Measurements from ENCODE around the gene NAV2.
"Not testable (repeated sequence)": the region's sequence is repeated elsewhere in the genome, so short reads cannot be mapped to it uniquely, and the experiment has no call there.

The NAV2 gene

DNA sequence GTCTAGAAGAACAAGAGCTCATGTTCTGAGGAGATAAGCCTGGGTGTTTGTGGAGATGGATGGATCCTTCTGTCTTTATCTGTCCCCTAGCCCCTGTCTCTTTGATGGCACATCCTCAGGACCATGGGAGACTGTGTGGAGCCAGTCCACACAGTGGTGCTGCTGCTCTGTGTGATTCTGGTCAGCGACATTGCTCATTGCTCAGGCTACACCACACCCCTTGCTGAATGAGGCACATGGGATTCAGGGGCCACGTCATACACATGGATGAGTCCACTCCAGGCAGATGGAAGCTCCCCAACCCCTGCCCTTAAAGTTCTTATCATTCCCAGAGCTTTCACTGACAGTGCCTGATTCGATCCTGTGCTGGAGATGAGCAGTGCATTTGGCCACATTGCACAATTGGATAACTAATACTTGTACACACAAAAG, 222.2 kb downstream of the NAV2 start:
- no peak for DNase-seq

DNA sequence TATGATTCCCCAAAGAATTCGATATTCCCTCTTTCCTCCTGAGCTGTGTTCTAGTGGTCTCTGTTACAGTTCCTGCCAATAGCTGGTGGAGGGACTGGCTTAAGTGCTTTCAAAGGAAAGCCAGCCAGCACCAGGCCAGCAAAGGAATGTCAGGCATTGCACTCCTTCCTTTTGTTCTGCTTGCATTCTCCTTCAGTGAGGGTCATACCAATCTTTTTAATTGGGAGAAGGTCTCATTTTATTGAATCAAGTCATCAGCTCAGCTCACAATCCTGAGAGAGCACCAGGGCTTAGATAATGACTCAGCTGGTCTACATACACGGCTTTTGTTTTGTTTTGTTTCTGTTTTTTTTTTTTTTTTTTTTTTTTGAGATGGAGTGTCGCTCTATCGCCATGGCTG, 222.9 kb downstream of the NAV2 start:
- DNase-seq: no peak

DNA sequence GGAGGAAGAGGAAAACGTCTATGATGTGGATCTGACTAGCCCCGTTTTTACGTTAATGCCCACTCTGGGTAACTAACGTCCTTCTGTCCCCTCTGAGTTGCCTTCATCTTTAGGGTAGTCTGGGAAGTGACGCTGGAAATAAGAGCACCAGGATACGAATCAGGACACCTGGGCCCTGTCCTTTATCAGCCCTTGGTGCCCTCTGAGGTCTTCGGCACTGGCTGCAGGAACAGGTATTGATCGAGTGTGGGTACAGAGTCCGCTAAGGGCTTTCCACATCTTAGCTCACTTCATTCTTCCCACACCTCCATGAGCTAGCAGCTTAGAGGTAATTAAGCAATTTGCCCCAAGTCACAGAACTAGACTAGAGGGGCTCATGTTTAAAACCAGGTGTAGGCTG, 223.8 kb downstream of the NAV2 start:
- DNase-seq: no peak

DNA sequence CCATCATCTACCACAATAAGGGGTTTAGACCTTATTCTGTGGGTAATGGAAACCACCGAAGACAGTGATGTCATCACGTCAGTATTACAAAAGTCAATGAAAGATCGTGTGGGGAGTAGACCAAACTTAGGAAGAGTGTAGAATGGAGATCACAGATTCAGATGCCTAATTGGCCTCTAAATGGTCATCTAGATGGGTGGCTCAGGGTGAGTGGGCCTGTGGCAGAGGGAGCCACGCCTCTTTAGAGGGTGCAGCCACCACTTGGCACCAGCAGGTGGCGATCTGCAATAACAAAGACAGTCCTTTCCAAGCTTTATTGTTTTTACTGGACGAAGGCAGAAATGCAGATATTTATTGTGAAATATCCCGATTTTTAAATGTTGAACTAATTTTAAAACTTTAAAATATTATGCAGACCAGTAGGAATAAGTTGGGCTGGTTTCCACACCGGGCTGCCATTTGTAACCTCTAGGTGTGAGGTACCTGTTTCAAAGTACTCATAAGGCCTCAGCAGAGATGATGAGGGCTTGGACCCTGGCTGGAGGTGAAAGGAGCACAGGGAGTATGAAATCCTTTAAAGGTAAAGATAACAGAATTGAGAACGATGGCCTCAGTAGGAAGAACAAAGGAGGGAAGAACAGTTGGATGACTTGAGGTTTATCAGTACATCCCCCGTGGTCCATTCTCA, 225.7 kb downstream of the NAV2 start:
- peak; percentile 10 for DNase-seq

DNA sequence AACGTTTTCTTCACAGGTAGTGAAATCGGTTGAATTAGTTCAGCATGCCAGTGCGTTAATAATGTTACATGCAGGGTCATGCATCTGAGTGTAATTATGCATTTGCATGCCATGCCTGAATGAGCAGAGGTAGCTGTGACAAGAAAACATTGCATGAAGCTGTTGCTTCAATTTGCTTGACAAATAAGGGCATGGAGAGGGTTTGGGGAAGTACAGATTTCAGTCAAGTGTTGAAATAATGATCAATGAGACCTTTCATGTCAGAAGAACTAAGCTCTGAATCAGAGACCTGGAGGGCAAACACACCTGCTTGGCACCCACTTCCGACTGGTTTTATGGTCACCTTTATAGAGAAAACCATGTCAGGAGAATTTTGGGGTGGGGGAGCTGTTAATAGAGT, 226.2 kb downstream of the NAV2 start:
- DNase-seq: no peak

DNA sequence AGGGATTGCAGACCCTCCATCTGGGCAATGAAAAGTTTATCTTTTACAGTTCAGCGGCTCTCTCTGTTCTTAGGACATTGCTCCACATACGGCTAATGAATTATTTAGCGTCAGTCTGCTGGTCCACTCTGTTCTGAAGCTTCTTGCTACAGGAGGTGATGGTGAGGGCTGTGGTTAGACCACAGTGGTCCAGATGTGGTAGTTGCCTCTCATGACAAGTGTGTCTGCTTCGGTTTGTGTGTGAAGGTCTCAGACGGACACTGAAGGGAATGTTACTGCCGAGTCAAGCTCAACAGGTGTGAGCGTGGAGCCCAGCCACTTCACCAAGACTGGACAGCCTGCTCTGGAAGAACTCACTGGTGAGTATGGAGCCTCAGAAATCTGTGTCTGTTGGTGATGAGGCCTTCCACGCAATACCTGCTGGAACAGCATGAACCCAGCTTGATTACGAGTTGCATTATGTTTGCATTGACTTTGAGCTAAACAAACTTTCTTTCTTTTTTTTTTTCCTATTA, 226.8 kb downstream of the NAV2 start:
- no peak for DNase-seq

DNA sequence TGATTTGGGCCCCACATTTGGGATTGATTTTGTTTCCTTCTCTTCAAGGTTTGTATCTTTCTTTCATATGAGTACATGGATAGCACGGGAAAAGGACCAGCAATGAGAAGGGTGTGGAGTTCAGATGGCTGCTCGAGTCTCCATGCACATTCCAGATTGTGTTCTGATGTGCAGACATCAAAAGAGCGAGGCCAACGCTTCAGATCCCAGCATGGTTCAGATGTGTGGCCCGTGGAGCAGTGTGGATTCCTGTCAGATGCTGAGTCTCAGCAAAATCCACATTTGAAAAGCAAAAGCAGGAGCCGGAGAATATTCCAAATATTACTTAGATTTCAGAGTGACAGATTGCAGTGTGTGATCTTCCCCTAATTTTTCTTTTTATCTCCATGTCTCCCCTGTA, 228.2 kb downstream of the NAV2 start:
- DNase-seq: no peak

DNA sequence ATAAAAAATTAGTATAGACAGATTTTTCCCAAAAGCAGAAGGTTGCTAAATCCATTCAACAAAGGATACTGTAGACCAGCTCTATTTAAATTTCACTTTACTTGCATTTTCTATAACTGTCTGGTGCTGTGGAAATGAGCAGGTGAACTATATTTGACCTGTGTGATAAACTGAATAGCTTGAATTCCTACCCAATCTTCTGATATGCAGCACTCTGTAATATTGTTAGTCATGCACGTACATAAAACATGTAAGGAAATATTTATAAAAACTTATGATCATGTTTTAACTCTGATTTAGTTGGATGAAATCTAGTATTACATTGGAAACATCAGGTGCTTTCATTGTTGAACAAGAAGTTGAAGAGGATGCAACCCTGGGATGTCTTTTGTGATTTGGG, 234.0 kb downstream of the NAV2 start:
- DNase-seq: no peak

DNA sequence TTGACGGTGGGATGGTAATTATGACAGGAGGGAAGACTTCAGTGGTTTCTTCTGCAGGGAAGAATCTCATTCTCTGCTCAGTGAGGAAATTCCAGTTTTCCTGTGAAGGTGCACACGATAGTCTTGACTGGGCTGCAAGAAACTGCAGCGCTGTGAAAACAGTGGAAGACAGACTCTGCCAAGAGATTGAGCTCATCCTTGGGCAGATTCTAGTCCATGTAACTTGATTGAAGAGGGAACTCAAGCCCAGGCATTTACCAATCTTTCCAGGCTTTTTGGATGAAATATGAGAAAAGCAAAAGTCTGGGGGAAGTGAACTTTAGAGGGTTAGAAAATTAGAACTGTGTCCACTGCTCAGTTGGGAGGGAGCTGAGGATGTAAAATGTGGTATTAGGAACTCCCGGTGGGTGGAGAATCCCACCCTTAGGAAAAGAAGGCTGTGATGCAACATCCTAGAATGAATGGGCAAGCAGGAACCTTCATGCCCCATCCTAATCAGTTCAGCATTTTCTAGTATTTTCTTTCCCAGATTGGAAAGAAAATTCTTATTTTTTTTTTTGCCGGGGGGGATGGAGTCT, 235.0 kb downstream of the NAV2 start:
- DNase-seq: no peak

DNA sequence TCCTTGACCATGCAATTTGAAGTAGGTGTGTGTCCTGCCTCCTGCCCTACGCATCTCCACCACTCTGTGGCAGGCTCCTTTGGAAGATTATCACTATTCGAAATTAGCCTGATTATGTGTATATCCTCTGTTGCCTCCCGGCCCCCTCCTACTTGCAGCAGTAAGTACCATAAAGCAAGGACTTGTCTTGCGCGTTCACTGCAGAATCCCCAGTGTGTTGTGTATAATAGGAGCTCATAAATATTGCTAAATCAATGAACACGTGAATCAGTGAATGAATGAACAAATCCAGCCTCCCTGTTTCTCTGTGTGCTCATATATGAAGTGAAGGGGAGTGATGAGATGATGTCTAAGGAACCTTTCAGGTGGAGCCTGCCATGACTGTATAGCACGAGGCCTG, 237.0 kb downstream of the NAV2 start:
- no peak for DNase-seq

DNA sequence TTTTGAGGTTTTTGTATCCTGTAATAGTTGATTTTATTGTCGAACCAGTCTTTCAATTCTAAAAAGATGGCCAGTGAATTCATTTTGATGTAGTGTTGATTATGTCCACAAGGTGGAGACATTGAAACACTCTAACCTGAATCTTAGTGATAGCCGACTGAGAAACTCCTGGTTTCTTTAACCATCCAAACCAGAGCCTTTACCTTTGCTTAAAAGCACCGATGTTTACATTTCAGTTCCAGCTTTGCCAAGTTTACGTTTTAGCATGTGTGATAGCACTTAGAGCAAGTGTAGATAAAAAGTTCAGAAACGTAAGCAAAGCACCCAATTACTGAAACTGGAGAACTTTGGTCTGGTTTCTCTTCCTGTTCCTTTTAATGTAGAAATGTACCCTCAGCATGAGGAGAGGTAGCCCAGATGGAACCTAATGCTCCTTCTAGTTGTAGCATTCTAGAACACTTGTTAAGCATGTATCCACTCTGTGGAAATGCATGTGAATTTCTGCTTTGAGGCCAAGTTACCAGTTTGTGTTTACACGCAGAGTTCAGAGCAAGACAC, 239.0 kb downstream of the NAV2 start:
- peak; percentile 49 for DNase-seq

DNA sequence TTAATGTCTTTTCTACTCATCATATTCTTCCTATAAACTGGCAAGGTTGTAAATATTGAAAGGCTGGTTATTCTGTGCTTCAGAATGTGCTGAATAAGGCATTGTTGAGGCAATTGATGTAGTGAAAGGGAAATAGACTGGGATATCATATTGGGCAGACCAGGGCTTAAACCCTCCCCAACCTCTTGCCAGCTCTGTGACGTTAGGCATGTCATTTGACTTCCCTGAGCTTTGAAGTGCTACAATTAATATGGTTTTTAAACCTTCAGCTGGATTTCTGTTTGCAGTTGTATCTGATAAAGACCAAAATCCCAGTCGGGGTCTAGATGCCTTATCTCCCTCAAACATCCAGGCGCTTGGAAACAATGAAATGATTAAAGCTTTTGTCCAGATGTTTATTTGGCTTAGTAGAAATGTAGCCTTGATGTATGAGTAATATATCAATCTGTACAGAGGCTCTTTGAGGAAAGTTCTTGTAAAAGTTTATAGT, 239.5 kb downstream of the NAV2 start:
- DNase-seq: no peak

DNA sequence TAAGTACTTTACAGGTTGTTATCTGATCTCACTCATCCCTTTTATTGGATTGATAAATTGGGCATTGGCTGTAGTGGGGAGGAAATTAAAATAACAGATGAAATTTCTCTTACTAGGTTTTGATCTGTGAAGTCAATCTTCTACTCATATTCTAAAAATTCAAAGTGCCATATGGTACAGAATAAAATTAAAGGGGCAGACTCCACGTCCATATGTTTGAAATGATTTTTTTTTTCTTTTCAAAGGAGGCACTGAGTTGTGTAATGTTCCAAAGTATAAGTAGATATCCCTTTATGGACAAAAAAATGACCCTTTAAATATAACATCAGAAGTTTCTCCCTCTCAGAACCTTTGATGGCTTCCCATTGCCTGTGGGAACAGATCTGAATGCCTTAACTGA, 240.3 kb downstream of the NAV2 start:
- no peak for DNase-seq

DNA sequence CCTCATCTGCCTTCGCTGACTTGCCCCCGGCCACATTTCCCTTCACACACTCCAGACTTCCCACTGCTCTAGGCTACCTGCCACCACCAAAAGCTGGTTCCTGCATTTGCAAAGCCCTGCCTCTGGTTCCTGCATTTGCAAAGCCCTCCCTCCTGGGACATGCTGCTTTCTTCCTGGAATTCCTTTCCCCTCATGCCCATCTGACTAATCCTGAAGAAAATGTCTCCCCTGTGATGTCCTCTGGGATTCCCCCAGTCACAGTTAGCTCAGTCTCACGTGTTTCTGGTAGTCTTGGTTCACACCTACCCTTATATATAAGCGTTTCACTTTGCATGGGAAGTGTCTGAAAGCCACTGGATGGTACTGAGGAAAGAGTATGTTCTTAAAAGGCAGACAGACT, 240.7 kb downstream of the NAV2 start:
- DNase-seq: no peak

DNA sequence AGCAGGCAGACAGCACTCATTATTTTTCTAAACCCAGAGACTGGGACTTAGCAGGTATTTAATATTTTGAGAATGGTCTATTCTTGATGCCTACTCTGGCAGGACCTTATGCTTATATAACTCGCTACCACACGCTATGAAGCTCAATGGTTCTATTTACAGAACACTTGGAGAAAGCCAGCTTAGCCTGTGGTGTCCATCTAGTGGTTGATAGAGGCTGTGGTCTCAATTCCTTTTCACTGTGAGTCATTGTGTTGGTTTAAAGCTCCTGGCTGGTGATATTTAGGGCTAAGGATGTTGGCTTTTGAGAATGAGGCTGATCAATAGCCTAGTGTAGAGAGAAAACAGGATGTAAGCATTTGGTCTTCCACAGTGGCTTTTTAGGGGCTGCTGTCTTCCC, 241.3 kb downstream of the NAV2 start:
- peak; percentile 34 for DNase-seq

DNA sequence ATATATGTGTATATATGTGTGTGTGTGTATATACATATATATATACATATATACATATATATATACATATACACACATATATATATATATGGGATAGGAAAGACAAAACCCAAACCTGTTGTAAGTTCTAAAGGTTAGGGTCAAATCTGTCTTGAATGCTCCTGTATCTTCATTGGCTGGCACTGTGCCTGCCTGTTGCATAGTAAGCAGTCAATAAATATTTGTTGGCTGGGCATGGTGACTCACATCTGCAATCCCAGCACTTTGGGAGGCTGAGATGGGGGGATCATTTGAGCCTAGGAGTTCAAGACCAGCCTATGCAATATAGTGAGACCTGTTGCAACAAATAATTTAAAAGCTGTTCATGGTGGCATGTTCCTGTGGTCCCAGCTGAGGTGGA, 242.3 kb downstream of the NAV2 start:
- no peak for DNase-seq

DNA sequence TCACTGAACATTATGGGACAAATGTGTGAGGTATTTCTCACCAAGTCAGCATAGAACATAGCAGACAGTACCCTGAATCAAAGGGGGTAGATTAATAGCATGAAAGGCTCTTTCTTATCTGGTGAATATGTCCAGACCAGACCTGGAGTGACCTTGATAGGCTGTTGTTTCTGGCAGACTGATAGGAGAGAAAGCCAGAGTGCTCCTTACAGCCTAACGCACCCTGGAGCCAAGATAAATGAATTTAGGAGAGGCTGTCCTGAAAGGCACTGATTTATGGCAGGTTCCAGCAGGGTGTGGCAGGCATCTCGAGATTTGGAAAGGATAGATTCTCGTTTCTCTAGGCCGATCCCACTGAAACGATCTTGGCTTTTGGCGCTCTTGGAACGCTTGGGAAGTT, 243.0 kb downstream of the NAV2 start:
- DNase-seq: no peak

DNA sequence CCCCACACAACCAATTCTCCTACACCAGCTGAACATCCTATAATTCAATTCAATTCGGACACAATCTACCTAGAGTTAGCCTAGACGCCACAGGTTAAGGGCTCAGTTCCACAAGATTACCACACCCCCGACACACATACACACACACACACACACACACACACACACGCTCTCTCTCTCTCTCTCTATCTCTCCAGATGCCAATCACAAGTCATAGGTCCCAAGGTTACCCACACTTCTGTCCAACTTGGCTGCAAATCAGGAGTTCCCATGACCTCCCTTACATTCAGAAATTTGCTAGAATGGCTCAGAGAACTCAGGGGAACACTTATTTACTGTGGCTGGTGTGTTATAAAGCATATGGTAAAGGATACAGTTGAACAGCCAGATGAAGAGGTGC, 243.6 kb downstream of the NAV2 start:
- no peak for DNase-seq

DNA sequence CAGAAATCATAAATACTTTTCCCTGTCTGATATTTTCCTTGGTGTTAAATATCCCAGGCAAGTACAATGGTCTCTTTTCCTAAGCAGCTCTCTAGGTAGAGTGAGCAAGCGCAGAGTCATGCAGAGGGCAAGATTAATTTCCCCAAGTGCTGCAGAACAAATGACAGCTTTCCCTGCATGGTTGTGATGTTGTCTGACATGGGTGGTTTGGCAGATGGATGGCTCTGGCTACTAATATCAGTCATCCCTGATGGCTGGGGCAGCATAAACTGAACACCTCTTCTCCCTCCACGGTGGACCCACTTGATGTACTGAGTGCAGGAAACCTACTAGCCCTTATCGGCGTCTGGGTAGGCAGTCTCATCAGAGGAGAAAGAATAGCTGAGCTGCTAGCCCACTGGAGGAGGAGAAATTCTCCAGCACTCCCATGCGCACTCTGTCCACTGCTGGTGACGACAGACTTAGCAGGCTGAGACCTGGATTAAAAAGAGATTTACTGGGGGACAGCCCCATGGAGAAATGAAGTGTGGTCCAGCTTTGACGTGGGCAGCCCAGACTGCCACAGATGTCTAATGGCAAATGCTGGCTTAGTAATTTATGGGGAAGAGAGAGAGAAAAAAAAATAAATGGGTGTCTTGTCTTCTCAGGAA, 244.8 kb downstream of the NAV2 start:
- DNase-seq: no peak

DNA sequence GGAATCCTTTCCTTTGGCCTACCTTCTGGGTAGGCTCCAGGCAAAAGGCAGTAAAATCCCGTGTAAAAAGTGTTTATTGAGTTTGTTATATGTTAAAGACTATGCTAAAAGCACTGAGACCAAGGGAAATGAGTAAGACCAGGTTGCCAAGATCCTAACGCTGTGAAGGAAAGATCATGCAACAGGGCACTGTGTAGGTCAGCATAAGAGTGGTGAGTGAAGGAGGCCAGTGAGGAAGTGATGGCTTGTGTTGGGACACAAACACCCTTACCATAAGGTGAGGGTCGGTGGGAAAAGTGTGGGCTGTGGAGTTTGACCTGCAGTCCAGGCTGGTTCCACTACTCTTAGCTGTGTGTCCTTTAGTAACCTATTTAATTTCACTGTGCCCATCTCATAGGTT, 245.6 kb downstream of the NAV2 start:
- no peak for DNase-seq

DNA sequence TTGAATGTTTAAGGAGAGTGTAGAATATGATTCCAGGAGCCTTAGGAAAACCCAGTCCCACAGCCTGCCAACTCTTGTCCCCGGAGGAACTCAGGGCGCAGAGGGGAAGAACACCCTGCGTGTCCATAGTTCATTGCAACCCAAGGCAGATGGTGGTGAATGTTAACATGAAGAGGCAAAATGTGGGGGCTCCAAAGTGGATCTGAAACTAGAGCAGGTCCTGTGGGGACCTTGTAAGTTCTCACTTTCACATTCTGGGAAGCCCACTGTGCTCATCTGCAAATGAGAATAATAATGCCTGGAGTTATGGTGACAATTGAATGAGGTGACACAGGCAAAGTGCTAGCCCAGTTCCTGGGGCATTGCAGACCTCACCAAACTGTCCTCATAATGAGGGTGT, 246.6 kb downstream of the NAV2 start:
- no peak for DNase-seq

DNA sequence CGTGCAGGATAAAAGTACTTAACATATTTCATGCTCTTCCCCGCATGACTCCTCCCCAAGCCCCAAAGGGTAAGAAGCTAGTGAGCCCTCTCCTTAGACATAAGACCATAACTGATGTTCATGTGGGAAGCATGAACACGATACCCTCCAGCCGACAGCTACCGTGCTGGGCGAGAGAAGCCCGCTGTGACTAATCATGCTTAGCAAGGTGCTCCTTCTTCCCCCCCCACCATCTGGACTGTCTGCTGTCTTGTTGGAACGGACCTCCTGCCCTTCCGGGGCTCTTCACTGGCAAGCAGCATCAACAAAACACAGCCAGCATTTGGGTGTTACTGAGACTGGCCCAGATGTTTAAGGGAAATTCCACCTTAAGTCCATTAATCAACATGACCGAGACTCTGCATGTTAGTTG, 247.0 kb downstream of the NAV2 start:
- DNase-seq: no peak

DNA sequence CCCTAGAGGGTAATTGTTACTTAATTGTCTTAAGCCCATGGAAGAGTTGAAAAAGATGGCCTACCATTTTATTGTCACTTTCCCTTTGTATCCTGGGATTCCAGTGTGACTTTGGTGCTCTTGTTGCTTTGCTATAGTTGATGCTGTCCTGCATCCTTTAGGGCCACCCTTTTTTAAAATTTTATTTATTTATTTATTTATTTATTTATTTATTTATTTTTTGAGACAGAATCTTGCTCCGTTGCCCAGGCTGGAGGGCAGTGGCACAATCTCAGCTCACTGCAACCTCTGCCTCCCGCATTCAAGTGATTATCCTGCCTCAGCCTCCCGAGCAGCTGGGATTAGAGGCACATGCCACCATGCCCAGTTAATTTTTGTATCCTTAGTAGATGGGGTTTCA, 247.8 kb downstream of the NAV2 start:
- not testable (repeated sequence) for DNase-seq

DNA sequence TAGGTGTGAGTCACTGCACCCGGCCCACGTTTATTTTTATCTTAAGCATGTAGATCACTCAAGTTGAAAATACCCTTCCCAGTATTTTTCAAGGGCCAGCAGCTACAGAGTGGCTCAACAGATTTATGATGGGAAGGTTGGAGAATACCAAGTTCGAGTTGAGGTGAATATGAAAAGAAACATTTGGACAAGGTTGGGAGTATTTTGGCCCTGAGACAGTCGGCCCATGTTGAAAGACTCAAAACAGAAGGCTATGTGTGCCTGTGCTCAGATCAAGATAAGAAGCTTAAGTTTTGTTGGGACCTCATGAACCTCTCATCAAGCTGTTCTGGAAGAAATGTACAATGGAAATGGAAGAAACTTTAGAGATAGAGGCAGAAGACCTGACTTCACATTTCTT, 248.6 kb downstream of the NAV2 start:
- no peak for DNase-seq
